G401.6 (cell line): ENCODE data around the gene TRIM26.
"Not testable (repeated sequence)": the region's sequence is repeated elsewhere in the genome, so short reads cannot be mapped to it uniquely, and the experiment has no call there.

Experiments
- FAIRE-seq: peaks from 2 replicates; lab custom pipeline; 2012; peaks lifted over from hg19 to GRCh38; lab: Jason Lieb, UNC

The TRIM26 gene

GRCh38 chr6:30212865-30213666 lies at the start of gene TRIM26:
Gene TRIM26, minus strand, starts transcription at chr6:30213406. Its CDS starts 14,303 bp downstream, at chr6:30199103.
- peak; percentile 98 for FAIRE-seq

- no peak for FAIRE-seq
Measured at GRCh38 chr6:30260036-30260504, 46.9 kb upstream of the TRIM26 start.

- peak; percentile 75 for FAIRE-seq
Measured at GRCh38 chr6:30259140-30260035, 46.2 kb upstream of the TRIM26 start.

GRCh38 chr6:30258204-30258603 lies 45.0 kb upstream of the TRIM26 start:
- no peak for FAIRE-seq

- FAIRE-seq, result not testable (repeated sequence)
Measured at GRCh38 chr6:30252417-30252816, 39.2 kb upstream of the TRIM26 start.

GRCh38 chr6:30244560-30244959 lies 31.4 kb upstream of the TRIM26 start:
- FAIRE-seq, result no peak

- no peak for FAIRE-seq
Measured at GRCh38 chr6:30238178-30238795, 25.1 kb upstream of the TRIM26 start.

GRCh38 chr6:30234356-30234755 lies 21.1 kb upstream of the TRIM26 start:
- FAIRE-seq, result no peak

- FAIRE-seq, result no peak
Measured at GRCh38 chr6:30231067-30231466, 17.9 kb upstream of the TRIM26 start.

GRCh38 chr6:30227763-30228487 lies 14.7 kb upstream of the TRIM26 start:
- FAIRE-seq, result no peak

GRCh38 chr6:30227242-30227722 lies 14.1 kb upstream of the TRIM26 start:
- FAIRE-seq, result no peak

- no peak for FAIRE-seq
Measured at GRCh38 chr6:30223339-30223738, 10.1 kb upstream of the TRIM26 start.

GRCh38 chr6:30221956-30222355 lies 8.8 kb upstream of the TRIM26 start:
- not testable (repeated sequence) for FAIRE-seq

- not testable (repeated sequence) for FAIRE-seq
Measured at GRCh38 chr6:30221395-30221794, 8.2 kb upstream of the TRIM26 start.

GRCh38 chr6:30219244-30219643 lies 6.0 kb upstream of the TRIM26 start:
- FAIRE-seq, result no peak

- no peak for FAIRE-seq
Measured at GRCh38 chr6:30216096-30216495, 2.9 kb upstream of the TRIM26 start.

- FAIRE-seq, result no peak
Measured at GRCh38 chr6:30214657-30214982, 1.4 kb upstream of the TRIM26 start.

GRCh38 chr6:30213957-30214656 lies 901 bp upstream of the TRIM26 start:
- FAIRE-seq, result no peak

- no peak for FAIRE-seq
Measured at GRCh38 chr6:30213667-30213956, 406 bp upstream of the TRIM26 start.

- no peak for FAIRE-seq
Measured at GRCh38 chr6:30211899-30212298, 1.3 kb downstream of the TRIM26 start.

- no peak for FAIRE-seq
Measured at GRCh38 chr6:30211306-30211705, 1.9 kb downstream of the TRIM26 start.
